ENCODE results near the gene HMX1.

DNA sequence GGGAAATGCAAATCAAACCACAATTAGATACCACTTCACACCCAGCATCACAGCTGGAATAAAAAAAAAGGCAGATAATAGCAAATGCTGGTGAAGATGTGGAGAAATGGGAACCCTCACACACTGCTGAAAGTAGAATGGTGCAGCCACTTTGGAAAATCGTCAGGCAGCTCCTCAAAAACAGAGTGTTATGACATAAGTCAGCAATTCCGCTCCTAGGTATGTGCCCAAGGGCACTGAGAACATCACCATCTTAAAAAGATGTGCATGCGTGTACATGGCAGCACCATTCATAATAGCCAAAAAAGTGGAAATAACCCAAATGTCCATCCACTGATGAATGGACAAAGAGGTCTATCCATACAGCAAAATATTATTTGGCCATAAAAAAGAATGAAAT is 28.0 kb downstream of the HMX1 start:
- TF ChIP-seq, protein P1, sequence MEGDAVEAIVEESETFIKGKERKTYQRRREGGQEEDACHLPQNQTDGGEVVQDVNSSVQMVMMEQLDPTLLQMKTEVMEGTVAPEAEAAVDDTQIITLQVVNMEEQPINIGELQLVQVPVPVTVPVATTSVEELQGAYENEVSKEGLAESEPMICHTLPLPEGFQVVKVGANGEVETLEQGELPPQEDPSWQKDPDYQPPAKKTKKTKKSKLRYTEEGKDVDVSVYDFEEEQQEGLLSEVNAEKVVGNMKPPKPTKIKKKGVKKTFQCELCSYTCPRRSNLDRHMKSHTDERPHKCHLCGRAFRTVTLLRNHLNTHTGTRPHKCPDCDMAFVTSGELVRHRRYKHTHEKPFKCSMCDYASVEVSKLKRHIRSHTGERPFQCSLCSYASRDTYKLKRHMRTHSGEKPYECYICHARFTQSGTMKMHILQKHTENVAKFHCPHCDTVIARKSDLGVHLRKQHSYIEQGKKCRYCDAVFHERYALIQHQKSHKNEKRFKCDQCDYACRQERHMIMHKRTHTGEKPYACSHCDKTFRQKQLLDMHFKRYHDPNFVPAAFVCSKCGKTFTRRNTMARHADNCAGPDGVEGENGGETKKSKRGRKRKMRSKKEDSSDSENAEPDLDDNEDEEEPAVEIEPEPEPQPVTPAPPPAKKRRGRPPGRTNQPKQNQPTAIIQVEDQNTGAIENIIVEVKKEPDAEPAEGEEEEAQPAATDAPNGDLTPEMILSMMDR (IDR thresholded peaks at IDR 0.05), result no peak
- no peak for TF ChIP-seq POLR2A (IDR thresholded peaks at IDR 0.05)
